Measurements from ENCODE around the gene KLF18. TPM values are rescaled to one million over a fixed set of nuclear protein-coding genes. Genes with fewer than 3 reads are reported as not detected.

The KLF18 gene
- total RNA-seq, 1 experiment from 2014 or later, result 0.07 TPM

- BruUV-seq (replicated peaks), result no TSS peak
- DNase-seq (ENCODE audit: low read depth, low spot score) (no peak), ATAC-seq (no peak)
- Histone ChIP-seq H3K79me2 (ENCODE audit: insufficient read depth, low read length) (no peaks in the 10 kb centered on the region), H3K4me3 (replicated peaks in 1 of 2; ENCODE audit: low read depth in 1 of 2, low read length in 2 of 2) (no peak overlapping the region), H3K9me3 (ENCODE audit: control insufficient read depth in 1 of 2, insufficient read depth in 1 of 2, low read depth in 1 of 2, low read length in 2 of 2) (no peaks in the 10 kb centered on the region), H3K27me3 (ENCODE audit: insufficient read depth, low read length) (no peaks in the 10 kb centered on the region), H3K9ac (ENCODE audit: low read length) (no peak overlapping the region), H3K4me1 (ENCODE audit: control insufficient read depth in 1 of 2, insufficient read depth in 2 of 2, low read length in 2 of 2) (0 out of 4 replicates have a peak, but pooled peaks cover 0 to 3% of the 10 kb centered on the region in 2 experiments), H2AFZ (ENCODE audit: low read depth, low read length, poor library complexity, severe bottlenecking) (no peak overlapping the region), H3K27ac (ENCODE audit: low read depth, low read length) (no peak overlapping the region), H3K4me2 (ENCODE audit: low read length) (no peak overlapping the region), H3K9me2 (ENCODE audit: insufficient read depth) (no peaks in the 10 kb centered on the region), H3K36me3 (ENCODE audit: control insufficient read depth in 1 of 2, insufficient read depth in 2 of 2, low read length in 2 of 2) (no peaks in the 10 kb centered on the region), H4K20me1 (ENCODE audit: insufficient read depth) (no peaks in the 10 kb centered on the region)
- POLR2A ChIA-PET, result no interaction called here
- RAD21 ChIA-PET (ENCODE audit: low non-redundant PET in 1 of 2, low total read pairs in 2 of 2, uncharacterized antibody in 2 of 2, unreplicated experiment in 2 of 2), result no interaction called here
- CTCF ChIA-PET, result interaction anchor here (1.4 to 2.1 kb wide), 2 partner anchors 9 to 20 kb away, joined by 3 to 6 read pairs; no protein-coding TSS in a partner anchor
- TF ChIP-seq SIN3A (IDR thresholded peaks at IDR 0.05; ENCODE audit: low read depth) (no peak), TCF7L2 (IDR thresholded peaks at IDR 0.05; ENCODE audit: borderline replicate concordance, extremely low read depth, insufficient read depth, insufficient read length) (no peak), POLR2AphosphoS5 (IDR thresholded peaks at IDR 0.05; ENCODE audit: low read depth, low read length) (no peak), JUND (IDR thresholded peaks at IDR 0.05) (no peak), CBX3 (IDR thresholded peaks at IDR 0.05; ENCODE audit: low read depth) (no peak), YY1 (IDR thresholded peaks at IDR 0.05; ENCODE audit: extremely low read depth, insufficient replicate concordance, low read depth, low read length) (no peak), SP1 (IDR thresholded peaks at IDR 0.05; ENCODE audit: low read depth) (no peak)
- intact Hi-C loops (cut with micrococcal nuclease), result no loop called here
Measured at GRCh38 chr1:44112486-44112885, 28.9 kb downstream of the KLF18 start.

- no peaks in the 10 kb centered on the region for H4K20me1 ChIP-seq (ENCODE audit: insufficient read depth)
- H3K9ac ChIP-seq (ENCODE audit: low read length), result no peak overlapping the region
- intact Hi-C loops (cut with micrococcal nuclease), result no loop called here
- no peaks in the 10 kb centered on the region for H3K27me3 ChIP-seq (ENCODE audit: insufficient read depth, low read length)
- no peak overlapping the region for H3K4me3 ChIP-seq (replicated peaks in 1 of 2; ENCODE audit: low read depth in 1 of 2, low read length in 2 of 2)
- ChIA-PET POLR2A (no interaction called here), CTCF (interaction anchor here (1.4 to 2.1 kb wide), 2 partner anchors 8 to 19 kb away, joined by 3 to 6 read pairs; no protein-coding TSS in a partner anchor), RAD21 (ENCODE audit: low non-redundant PET in 1 of 2, low total read pairs in 2 of 2, uncharacterized antibody in 2 of 2, unreplicated experiment in 2 of 2) (interaction anchor here in 1 of 2 experiments (0.6 kb wide), 1 partner anchor 120 kb away, joined by 3 read pairs; no protein-coding TSS in a partner anchor)
- 0 out of 4 replicates have a peak, but pooled peaks cover 0 to 3% of the 10 kb centered on the region in 2 experiments for H3K4me1 ChIP-seq (ENCODE audit: control insufficient read depth in 1 of 2, insufficient read depth in 2 of 2, low read length in 2 of 2)
- no peaks in the 10 kb centered on the region for H3K79me2 ChIP-seq (ENCODE audit: insufficient read depth, low read length)
- no peaks in the 10 kb centered on the region for H3K36me3 ChIP-seq (ENCODE audit: control insufficient read depth in 1 of 2, insufficient read depth in 2 of 2, low read length in 2 of 2)
- ATAC-seq (no peak), DNase-seq (ENCODE audit: low read depth, low spot score) (no peak)
- BruUV-seq (replicated peaks), result no TSS peak
- H3K27ac ChIP-seq (ENCODE audit: low read depth, low read length), result no peak overlapping the region
- H3K9me3 ChIP-seq (ENCODE audit: control insufficient read depth in 1 of 2, insufficient read depth in 1 of 2, low read depth in 1 of 2, low read length in 2 of 2), result no peaks in the 10 kb centered on the region
- no peak overlapping the region for H3K4me2 ChIP-seq (ENCODE audit: low read length)
- no peaks in the 10 kb centered on the region for H3K9me2 ChIP-seq (ENCODE audit: insufficient read depth)
- no peak overlapping the region for H2AFZ ChIP-seq (ENCODE audit: low read depth, low read length, poor library complexity, severe bottlenecking)
- TF ChIP-seq ATF3 (IDR thresholded peaks at IDR 0.05) (no peak), POLR2AphosphoS5 (IDR thresholded peaks at IDR 0.05; ENCODE audit: low read depth, low read length) (no peak), ZFX (IDR thresholded peaks at IDR 0.05) (no peak), YY1 (IDR thresholded peaks at IDR 0.05; ENCODE audit: extremely low read depth, insufficient replicate concordance, low read depth, low read length) (no peak), POLR2A (IDR thresholded peaks at IDR 0.05; ENCODE audit: borderline replicate concordance, extremely low read depth, insufficient read depth, insufficient read length) (no peak), EZH2phosphoT487 (IDR thresholded peaks at IDR 0.05; ENCODE audit: borderline replicate concordance) (no peak), SIN3A (IDR thresholded peaks at IDR 0.05; ENCODE audit: low read depth) (no peak), JUND (IDR thresholded peaks at IDR 0.05) (no peak), ZBTB33 (IDR thresholded peaks at IDR 0.05; ENCODE audit: extremely low read depth, insufficient replicate concordance, low read length) (no peak), EGR1 (IDR thresholded peaks at IDR 0.05; ENCODE audit: low read depth) (no peak), SP1 (IDR thresholded peaks at IDR 0.05; ENCODE audit: low read depth) (no peak), ELF1 (IDR thresholded peaks at IDR 0.05; ENCODE audit: borderline replicate concordance, low read depth) (no peak)
- TF ChIP-seq, protein P1, sequence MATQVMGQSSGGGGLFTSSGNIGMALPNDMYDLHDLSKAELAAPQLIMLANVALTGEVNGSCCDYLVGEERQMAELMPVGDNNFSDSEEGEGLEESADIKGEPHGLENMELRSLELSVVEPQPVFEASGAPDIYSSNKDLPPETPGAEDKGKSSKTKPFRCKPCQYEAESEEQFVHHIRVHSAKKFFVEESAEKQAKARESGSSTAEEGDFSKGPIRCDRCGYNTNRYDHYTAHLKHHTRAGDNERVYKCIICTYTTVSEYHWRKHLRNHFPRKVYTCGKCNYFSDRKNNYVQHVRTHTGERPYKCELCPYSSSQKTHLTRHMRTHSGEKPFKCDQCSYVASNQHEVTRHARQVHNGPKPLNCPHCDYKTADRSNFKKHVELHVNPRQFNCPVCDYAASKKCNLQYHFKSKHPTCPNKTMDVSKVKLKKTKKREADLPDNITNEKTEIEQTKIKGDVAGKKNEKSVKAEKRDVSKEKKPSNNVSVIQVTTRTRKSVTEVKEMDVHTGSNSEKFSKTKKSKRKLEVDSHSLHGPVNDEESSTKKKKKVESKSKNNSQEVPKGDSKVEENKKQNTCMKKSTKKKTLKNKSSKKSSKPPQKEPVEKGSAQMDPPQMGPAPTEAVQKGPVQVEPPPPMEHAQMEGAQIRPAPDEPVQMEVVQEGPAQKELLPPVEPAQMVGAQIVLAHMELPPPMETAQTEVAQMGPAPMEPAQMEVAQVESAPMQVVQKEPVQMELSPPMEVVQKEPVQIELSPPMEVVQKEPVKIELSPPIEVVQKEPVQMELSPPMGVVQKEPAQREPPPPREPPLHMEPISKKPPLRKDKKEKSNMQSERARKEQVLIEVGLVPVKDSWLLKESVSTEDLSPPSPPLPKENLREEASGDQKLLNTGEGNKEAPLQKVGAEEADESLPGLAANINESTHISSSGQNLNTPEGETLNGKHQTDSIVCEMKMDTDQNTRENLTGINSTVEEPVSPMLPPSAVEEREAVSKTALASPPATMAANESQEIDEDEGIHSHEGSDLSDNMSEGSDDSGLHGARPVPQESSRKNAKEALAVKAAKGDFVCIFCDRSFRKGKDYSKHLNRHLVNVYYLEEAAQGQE (IDR thresholded peaks at IDR 0.05; ENCODE audit: low read depth), result no peak
Measured at GRCh38 chr1:44111861-44112260, 29.6 kb downstream of the KLF18 start.
